ENCODE data around the gene FAF1.

GRCh38 chr1:50973875-50974617, 14.0 kb upstream of the FAF1 start:
- TF ChIP-seq CTCF (IDR thresholded peaks at IDR 0.05) (no peak), POLR2A (IDR thresholded peaks at IDR 0.05) (no peak)

Measured in esophagus squamous epithelium (tissue), 4 donors.